ENCODE data around the gene ATP6V0A1.
"Not testable (repeated sequence)": the region's sequence is repeated elsewhere in the genome, so short reads cannot be mapped to it uniquely, and the experiment has no call there.

ATP6V0A1 gene

DNA sequence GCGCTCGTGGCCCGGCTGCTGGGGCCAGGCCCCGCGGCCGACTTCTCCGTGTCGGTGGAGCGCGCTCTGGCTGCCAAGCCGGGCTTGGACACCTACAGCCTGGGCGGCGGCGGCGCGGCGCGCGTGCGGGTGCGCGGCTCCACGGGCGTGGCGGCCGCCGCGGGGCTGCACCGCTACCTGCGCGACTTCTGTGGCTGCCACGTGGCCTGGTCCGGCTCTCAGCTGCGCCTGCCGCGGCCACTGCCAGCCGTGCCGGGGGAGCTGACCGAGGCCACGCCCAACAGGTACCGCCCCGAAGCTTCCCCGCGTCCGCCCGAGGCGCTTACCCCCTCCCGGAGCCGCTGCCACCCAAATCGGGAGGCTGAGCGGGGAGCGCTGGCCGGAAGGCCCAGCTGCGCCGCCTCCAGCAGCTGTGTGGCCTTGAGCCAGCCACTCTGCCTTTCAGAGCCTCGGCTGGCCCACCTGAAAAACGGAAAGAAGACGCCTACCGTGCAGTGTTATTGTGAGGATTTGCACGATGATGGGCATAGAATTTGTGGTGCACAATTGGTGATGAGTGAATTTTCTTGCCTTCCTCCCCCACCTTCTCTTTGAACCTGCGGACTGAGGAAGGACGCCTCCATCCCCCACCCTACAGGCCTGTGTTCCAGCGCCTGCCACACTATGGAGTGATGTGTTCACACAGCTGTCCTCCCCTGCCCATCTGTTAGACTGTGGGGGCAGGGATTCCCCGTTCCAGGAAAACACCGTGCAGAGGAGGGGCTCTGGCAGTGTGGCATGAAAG is 77.9 kb downstream of the ATP6V0A1 start:
- in situ Hi-C loops (cut with MboI; ENCODE audit: low sequenced_read_pairs): no loop called here

DNA sequence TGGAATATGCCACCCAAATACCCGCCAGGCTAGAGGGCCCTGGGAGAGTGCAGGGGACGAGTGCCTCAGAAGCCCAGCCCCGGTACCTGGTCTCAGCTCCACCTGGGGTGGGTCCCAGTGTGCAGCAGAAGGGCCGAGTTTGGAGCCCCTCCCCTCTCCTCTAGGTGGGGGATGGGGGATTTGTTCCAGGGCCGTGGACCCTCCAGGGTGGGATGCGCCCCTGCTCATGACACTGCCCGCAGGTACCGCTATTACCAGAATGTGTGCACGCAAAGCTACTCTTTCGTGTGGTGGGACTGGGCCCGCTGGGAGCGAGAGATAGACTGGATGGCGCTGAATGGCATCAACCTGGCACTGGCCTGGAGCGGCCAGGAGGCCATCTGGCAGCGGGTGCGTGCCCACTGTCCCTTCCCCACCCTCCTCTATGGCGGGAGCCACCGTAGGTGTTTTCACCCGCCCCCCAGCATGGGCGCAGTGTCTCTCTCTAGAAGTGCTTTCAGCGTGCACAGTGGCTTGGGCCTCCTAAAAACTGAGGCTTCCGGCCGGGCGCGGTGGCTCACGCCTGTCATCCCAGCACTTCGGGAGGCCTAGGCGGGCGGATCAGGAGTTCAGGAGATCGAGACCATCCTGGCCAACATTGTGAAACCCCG is 78.6 kb downstream of the ATP6V0A1 start:
- in situ Hi-C loops (cut with MboI; ENCODE audit: low sequenced_read_pairs): no loop called here

- in situ Hi-C loops (cut with MboI; ENCODE audit: low sequenced_read_pairs): no loop called here
Observed at GRCh38 chr17:42537826-42538451, 79.3 kb downstream of the ATP6V0A1 start.

GRCh38 chr17:42538482-42538881 is 79.8 kb downstream of the ATP6V0A1 start:
- in situ Hi-C loops (cut with MboI; ENCODE audit: low sequenced_read_pairs): no loop called here

GRCh38 chr17:42540558-42540957 is 81.9 kb downstream of the ATP6V0A1 start:
- in situ Hi-C loops (cut with MboI; ENCODE audit: low sequenced_read_pairs): not testable (repeated sequence)

- in situ Hi-C loops (cut with MboI; ENCODE audit: low sequenced_read_pairs): no loop called here
Observed at GRCh38 chr17:42541041-42541833, 82.6 kb downstream of the ATP6V0A1 start.

GRCh38 chr17:42543190-42544079 is 84.8 kb downstream of the ATP6V0A1 start:
- in situ Hi-C loops (cut with MboI; ENCODE audit: low sequenced_read_pairs): no loop called here

DNA sequence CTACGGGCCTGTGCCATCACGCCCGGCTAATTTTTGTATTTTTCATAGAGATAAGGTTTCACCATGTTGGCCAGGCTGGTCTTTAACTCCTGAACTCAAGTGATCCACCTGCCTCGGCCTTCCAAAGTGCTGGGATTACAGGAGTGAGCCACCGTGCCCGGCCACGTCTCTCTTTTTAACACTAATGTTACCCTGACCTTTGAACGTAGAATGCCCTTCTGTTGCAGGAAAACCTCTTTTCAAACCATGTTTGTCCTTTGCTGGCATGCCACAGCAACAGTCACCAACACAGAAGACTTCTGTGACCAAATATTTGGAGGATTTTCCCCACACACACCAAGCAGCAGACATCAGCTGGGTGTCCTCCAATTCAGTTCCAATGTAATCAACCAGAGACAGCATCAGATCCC is 86.2 kb downstream of the ATP6V0A1 start:
- in situ Hi-C loops (cut with MboI; ENCODE audit: low sequenced_read_pairs): no loop called here

- in situ Hi-C loops (cut with MboI; ENCODE audit: low sequenced_read_pairs): not testable (repeated sequence)
Observed at GRCh38 chr17:42545755-42546505, 87.3 kb downstream of the ATP6V0A1 start.

- in situ Hi-C loops (cut with MboI; ENCODE audit: low sequenced_read_pairs): no loop called here
Observed at GRCh38 chr17:42547001-42547461, 88.4 kb downstream of the ATP6V0A1 start.

- in situ Hi-C loops (cut with MboI; ENCODE audit: low sequenced_read_pairs): no loop called here
Observed at GRCh38 chr17:42547698-42548069, 89.0 kb downstream of the ATP6V0A1 start.

DNA sequence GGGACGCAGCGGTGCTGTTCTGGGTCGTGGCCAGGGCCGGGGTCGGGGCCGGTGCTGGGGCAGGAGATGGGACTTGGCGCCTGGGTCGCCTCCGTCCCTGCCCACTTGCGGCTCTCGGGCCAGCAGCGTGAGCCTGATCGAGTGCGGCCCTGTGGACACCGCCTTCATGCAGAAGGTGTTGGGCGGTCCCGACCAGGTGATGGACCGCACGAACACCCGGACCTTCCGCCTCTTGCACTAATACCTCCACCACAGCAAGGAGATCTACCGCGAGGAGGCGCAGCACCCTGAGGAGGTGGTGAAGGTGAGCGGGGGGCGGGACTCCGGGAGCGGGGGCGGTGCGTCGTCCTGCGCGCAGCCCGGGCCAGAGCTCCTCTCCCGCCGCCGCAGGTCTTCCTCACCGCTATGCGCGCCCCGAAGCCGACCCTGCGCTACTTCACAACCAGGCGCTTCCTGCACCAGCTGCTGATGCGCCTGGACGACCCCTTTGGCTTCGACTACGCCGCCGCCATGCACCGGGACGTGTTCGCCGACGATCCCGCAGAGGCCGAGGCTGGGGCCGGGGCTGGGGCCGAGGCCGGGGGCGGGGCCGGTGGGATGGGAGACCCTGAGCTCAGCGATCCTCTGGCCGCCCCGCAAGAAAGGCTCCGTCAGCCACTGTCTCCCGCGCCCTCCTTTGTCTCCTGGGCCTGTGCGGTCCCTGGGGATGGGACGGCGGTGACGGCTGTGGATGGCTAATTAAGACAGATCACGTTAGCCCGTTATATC is 89.6 kb downstream of the ATP6V0A1 start:
- in situ Hi-C loops (cut with MboI; ENCODE audit: low sequenced_read_pairs): no loop called here

DNA sequence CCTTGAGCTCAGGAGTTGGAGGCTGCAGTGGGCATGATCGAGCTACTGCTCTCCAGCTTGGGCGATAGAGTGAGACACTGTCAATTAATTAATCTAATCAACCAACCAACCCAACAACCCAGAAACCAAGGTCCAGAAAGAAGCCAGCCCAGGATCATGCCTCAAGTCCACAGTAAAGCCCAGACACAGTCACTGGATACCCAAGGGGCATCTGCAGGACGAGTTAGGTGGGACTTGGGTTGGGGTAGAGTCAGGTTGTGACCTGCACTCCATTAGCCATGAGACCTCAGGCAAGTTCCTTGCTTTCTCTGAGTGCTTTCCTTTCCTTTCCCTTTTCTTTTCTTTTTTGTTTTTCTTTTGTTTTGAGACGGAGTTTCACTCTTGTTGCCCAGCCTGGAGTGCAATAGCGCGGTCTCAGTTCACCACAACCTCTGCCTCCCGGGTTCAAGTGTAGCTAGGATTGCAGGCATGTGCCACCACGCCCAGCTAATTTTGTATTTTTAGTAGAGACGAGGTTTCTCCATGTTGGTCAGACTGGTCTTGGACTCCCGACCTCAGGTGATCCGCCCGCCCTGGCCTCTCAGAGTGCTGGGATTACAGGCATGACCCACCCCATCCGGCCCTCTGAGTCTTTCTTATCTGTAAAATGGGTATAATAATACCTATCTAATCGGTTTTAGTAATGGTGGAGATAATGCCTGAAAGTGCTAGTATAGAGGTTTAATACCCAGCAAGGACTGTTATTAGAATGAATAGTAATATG is 90.5 kb downstream of the ATP6V0A1 start:
- in situ Hi-C loops (cut with MboI; ENCODE audit: low sequenced_read_pairs): no loop called here

DNA sequence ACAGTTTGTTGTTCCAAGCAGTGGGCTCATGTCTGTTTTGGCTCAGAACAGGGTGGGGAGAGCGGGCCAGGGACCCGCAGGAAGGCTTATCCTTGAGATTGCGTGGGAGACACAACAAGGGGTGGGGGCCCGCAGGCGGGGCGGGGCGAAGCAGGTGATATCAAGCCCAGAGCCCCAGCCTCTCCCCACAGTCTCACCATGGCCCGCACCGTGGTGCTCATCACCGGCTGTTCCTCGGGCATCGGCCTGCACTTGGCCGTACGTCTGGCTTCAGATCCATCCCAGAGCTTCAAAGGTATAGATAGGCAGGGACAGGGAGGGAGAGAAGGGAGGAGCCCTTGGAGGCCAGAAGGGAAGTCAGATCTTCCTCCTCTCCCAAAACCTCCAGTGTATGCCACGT is 94.1 kb downstream of the ATP6V0A1 start, which contains the start of gene HSD17B1:
Gene HSD17B1, plus strand, starts transcription at position 188 of the 400 bp plus-strand sequence. Its CDS starts 11 bp downstream, at position 199.
- in situ Hi-C loops (cut with MboI; ENCODE audit: low sequenced_read_pairs): not testable (repeated sequence)

- in situ Hi-C loops (cut with MboI; ENCODE audit: low sequenced_read_pairs): no loop called here
Observed at GRCh38 chr17:42553161-42553818, 94.6 kb downstream of the ATP6V0A1 start.

DNA sequence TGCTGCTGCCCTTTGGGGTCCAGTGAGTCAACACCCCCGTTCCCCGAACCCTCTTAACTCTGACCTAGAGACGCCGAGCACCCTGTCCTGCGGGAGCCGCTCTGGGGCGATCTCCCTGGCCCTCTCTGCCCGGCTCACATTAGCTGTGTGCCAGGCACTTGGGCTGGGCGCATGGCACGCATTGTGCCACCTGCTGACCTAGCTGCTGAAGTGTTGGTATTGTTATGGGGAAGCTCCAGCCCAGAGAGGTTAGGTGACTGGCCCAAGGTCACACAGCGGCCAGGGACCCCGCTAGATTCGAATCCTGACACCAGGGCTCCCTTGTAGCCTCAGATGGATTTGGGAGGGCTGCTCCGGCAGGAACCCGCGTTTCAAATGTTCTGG is 95.2 kb downstream of the ATP6V0A1 start:
- in situ Hi-C loops (cut with MboI; ENCODE audit: low sequenced_read_pairs): no loop called here
